Measurements from ENCODE around the gene ABHD6.

GRCh38 chr3:58299075-58299474, 61.5 kb downstream of the ABHD6 start:
- TF ChIP-seq L3MBTL2 (conservative IDR thresholded peaks at IDR 0.05) (no peak), SP1 (IDR thresholded peaks at IDR 0.05) (no peak)
